ENCODE data around the gene RALGPS1.

GRCh38 chr9:126956917-126957686 lies 42.5 kb downstream of the RALGPS1 start:
- no peak for TF ChIP-seq KLF9 (tag by site-specific recombination; IDR thresholded peaks at IDR 0.05; ENCODE audit: low read depth)
- no peak for TF ChIP-seq ZNF391 (tag by site-specific recombination; IDR thresholded peaks at IDR 0.05; ENCODE audit: borderline replicate concordance, low read depth)
- TF ChIP-seq, protein P1, sequence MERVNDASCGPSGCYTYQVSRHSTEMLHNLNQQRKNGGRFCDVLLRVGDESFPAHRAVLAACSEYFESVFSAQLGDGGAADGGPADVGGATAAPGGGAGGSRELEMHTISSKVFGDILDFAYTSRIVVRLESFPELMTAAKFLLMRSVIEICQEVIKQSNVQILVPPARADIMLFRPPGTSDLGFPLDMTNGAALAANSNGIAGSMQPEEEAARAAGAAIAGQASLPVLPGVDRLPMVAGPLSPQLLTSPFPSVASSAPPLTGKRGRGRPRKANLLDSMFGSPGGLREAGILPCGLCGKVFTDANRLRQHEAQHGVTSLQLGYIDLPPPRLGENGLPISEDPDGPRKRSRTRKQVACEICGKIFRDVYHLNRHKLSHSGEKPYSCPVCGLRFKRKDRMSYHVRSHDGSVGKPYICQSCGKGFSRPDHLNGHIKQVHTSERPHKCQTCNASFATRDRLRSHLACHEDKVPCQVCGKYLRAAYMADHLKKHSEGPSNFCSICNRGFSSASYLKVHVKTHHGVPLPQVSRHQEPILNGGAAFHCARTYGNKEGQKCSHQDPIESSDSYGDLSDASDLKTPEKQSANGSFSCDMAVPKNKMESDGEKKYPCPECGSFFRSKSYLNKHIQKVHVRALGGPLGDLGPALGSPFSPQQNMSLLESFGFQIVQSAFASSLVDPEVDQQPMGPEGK (tag by site-specific recombination; IDR thresholded peaks at IDR 0.05): no peak
- no peak for TF ChIP-seq CTCF (tag by site-specific recombination; IDR thresholded peaks at IDR 0.05)
